Uterus (tissue), 2 donors: ENCODE measurements around the gene IL20RB.

Experiments used
- POLR2A ChIP-seq, 2 donors: fragments of 450-650 bp; IDR thresholded peaks; one replicate each; pipeline ENCODE4 v1.6.1; 2016; ENCODE audit warnings: antibody characterized with exemption in 2 of 2, mild to moderate bottlenecking in 1 of 2, moderate library complexity in 1 of 2
- TF ChIP-seq, protein P1 (sequence below), 4 experiments: fragments of 200-600 bp in 2 of 4; fragments of 450-650 bp in 2 of 4; sonication (generic) in 2 of 4; IDR thresholded peaks; one replicate each; pipeline ENCODE4 v1.5.1; 2016 to 2019; ENCODE audit warnings: antibody characterized with exemption in 4 of 4, mild to moderate bottlenecking in 2 of 4, moderate library complexity in 1 of 4

DNA sequence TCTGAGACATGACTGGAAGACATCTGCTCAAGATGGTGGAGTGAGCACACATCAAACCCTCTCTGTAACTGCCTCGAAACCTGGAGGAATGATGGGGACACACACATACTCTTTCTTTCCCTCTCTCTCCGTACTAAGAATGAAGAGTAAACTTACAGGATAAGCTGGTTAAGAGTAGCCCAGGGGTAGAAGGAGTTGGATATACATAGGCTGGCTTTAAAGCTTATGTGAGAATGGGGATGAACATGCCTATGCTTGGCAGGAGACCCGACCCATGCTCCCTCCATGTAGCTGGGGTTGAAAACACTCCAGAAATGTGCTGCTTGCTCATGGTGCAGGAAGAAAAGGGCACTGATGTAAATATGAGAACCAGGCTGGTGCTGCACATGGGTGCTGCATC lies 68.9 kb downstream of the IL20RB start:
- no peak for TF ChIP-seq POLR2A (IDR thresholded peaks at IDR 0.05)
- TF ChIP-seq, protein P1, sequence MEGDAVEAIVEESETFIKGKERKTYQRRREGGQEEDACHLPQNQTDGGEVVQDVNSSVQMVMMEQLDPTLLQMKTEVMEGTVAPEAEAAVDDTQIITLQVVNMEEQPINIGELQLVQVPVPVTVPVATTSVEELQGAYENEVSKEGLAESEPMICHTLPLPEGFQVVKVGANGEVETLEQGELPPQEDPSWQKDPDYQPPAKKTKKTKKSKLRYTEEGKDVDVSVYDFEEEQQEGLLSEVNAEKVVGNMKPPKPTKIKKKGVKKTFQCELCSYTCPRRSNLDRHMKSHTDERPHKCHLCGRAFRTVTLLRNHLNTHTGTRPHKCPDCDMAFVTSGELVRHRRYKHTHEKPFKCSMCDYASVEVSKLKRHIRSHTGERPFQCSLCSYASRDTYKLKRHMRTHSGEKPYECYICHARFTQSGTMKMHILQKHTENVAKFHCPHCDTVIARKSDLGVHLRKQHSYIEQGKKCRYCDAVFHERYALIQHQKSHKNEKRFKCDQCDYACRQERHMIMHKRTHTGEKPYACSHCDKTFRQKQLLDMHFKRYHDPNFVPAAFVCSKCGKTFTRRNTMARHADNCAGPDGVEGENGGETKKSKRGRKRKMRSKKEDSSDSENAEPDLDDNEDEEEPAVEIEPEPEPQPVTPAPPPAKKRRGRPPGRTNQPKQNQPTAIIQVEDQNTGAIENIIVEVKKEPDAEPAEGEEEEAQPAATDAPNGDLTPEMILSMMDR (IDR thresholded peaks at IDR 0.05), result no peak
